ENCODE measurements around the gene SLIT3.
"Not testable (repeated sequence)": the region's sequence is repeated elsewhere in the genome, so short reads cannot be mapped to it uniquely, and the experiment has no call there.

Gene SLIT3

DNA sequence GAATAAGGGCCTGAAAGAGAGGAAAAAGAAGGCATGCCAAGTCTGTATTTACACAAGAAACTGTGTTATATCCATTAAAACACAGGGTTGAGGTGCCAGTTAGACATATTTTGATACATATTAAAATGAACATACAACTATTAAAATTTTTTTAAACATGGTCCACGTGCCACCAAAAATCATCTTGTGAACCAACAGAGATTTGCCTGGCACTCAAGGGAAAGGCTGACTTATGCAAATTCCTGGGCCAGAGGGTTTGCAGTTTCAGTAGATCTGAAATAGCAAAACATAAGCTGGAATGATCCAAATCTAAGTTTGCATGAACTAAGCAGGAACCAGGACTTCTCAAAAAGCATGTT, 168.7 kb downstream of the SLIT3 start:
- DNase-seq, result no peak

DNA sequence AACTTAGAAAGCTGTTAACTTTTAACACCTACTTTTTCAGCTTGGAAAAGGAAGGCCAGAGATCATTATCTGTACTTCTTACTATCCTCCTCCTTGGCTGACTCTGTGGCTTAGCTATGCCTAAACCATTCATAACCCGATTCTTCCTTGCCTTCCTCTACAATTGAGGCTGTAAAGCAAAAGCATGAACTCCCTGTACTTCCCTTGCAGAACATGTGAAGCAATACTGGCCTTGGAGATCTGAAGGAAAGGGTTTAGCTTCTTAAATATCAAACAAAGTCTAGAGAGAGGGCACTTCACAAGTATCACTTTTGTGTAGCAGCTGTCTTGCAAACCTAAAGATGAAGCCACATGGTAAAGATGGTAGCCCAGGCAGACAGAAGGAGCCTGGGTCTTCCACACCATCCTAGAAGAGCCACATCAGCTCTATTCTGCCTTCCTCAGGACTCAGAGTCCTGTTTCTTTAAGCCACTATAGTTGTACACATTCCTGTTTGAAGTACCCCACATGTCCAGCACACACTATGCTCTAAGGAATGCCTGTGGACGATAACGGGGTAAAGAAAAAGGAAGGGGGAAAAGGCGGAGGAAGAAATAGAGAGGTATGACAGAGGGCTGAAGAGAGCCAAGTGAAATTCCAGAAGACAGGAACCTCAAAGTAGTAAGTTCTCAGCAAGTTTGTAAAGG, 169.2 kb downstream of the SLIT3 start:
- no peak for DNase-seq

DNA sequence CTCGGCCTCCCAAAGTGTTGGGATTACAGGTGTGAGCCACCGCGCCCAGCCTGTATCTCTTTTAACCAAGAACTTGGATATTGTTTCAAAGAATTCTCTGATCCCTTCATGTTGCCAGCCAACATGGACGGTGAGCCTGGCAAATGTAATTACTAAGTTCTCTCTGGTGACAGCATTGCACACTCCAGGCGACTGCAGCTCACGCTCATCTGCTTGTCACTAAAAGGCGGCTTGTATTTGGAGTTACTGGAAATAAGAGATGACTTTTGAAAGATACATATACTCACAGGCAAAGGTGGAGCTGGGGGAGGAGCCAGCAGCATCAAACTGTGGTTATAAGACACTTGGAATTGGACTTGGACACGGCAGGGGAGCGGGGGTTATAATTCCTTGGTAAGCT, 172.3 kb downstream of the SLIT3 start:
- no peak for DNase-seq

- DNase-seq, result no peak
Observed at GRCh38 chr5:169127431-169127830, 173.5 kb downstream of the SLIT3 start.

DNA sequence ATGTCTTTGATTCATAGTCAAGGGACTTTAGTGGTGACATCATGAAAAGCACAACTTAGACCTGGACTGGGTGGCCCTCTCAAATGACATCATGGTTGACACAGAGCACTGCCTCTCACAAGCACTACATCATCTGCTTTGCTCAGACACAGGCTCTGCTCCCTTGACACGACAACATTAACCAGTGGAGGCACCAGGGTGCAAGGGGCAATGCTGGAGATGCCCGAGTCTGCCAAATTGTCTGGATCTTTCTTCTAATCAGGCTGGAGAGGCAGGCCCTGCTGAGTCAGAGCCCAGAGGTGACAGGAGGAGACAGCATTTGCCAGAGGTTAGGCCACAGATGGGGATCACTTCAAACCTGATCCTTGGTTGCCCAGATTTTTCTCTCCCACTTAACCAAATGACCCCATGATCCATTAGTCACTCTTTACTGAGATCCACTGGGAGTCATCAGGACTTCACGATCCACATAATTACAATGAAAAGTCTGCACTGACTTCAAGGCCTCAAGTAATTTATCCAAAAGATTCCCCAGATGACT, 174.4 kb downstream of the SLIT3 start:
- no peak for DNase-seq

- DNase-seq, result no peak
Observed at GRCh38 chr5:169125571-169125970, 175.4 kb downstream of the SLIT3 start.

GRCh38 chr5:169122951-169123350, 178.0 kb downstream of the SLIT3 start:
- DNase-seq, result no peak

DNA sequence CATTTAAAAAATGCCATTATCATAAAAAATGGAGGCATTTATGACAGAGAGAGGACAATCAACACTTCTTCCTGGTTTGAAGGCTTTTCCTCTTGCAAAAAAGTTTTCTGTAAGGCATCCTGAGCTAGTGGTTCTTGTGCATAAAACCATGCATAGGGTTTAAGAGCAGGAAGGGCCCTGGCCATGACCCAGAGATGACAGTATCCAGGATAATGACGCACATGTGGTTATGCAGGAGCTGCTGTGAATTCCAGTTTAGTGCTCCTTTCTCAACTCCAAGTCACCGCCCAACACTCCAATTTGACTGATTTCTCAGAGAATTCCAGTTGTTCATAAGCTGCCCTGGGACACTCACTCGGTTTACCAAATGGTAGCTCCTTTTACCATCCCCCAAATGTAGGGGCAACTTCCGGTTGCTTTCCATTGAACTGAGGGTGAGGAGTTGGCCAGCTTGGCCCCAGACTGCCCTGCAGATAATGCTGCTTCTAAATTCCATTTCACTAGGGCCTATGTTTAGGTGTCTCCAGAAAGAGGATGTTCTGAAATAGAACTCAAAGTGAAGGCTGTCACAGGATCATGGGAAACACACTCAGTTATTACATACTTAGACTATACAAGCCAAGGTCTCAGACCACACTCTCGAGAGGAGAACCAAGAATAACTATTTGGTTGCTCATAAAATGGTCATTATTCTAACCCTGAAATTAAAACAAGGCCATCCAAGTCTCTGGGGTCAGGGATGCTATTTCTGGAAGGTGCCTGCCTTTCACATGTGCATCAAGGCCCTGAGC, 179.1 kb downstream of the SLIT3 start:
- no peak for DNase-seq

DNA sequence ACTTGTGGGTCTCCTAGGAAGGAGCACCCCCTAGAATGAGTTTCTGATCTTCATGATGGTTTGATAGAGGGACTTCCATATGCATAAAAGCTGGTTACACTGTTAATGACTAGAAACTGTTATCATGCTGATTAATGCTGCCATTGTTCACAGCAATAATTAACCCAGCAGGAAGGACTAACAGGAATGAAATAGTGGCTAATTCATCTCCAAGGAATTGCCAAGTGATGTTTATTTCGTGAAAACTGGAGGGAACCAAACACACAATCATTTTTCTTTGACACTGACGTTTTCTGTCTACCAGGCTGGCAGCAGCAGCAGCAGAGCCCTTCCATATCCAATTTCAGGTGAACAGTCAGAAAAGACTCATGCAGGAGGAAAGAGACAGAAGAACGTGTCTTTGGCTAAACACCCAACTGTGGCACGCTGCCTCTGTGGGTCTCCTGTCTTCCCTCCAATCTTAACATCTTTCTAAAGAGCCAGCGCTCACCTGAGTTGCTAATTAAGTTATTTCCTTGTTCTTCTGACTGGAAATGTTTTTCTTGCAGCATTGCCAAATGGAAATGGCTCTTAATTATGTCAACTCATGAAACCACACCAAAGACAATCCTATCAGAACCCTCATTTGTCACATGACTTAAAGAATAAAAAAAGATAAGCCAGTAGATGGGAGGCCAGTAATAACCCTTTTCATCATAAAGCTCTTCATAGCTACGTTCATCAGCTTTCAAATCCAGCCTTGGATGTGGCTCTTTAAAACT, 181.5 kb downstream of the SLIT3 start:
- DNase-seq, result no peak

DNA sequence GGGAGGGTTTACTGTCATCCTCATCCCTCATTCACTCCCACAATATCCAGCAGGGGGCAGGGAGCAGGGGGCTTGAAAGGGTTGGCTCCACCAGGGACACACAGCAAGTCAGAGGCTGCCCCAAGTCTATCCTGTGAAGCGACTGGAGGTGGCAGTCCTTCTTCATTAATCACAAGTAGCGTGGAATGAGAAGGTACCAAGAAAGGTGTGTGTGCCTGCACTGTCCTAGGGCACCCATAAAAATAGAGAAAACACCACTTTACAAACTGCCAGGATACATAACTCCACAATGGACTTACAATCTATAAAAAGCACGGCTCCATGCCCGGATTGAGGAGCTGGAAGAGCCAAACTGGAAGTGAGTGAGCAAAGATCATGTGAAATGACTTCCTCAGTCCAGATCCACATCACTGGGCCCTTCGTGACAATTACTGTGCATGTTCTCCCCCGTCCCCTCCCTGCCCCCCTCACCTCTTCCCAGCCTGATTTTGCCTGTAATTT, 183.9 kb downstream of the SLIT3 start:
- no peak for DNase-seq

- DNase-seq, result no peak
Observed at GRCh38 chr5:169115461-169116124, 185.3 kb downstream of the SLIT3 start.

DNA sequence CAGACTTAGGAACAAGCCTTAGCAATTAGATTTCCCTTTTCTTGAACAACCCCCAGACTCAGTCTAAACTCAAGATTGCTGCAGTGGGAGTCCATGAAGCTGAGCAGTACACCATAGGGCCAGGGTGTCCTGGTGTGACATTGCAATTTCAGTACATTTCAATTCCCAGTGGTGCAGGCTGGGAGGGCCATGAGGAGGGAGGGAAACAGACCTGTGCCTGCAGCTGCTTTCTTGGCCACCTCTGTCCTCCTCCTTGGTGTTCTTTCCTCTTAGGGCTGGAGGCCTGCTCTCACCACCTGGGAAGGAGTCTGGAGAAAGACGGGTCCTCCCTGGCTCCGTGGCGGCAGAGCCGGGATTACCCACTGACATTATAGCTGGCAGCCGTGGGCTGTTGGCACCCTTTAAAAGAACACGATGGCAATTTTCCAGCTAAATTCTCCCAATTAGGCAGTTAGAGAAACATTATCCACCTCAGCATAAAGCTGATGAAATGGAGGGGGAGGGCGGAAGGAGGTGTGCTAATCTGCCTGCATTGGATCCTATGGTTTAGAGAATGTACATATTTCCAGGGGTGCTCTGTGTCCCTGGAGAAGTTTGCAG, 186.4 kb downstream of the SLIT3 start:
- DNase-seq, result no peak

- no peak for DNase-seq
Observed at GRCh38 chr5:169112016-169112415, 188.9 kb downstream of the SLIT3 start.

DNA sequence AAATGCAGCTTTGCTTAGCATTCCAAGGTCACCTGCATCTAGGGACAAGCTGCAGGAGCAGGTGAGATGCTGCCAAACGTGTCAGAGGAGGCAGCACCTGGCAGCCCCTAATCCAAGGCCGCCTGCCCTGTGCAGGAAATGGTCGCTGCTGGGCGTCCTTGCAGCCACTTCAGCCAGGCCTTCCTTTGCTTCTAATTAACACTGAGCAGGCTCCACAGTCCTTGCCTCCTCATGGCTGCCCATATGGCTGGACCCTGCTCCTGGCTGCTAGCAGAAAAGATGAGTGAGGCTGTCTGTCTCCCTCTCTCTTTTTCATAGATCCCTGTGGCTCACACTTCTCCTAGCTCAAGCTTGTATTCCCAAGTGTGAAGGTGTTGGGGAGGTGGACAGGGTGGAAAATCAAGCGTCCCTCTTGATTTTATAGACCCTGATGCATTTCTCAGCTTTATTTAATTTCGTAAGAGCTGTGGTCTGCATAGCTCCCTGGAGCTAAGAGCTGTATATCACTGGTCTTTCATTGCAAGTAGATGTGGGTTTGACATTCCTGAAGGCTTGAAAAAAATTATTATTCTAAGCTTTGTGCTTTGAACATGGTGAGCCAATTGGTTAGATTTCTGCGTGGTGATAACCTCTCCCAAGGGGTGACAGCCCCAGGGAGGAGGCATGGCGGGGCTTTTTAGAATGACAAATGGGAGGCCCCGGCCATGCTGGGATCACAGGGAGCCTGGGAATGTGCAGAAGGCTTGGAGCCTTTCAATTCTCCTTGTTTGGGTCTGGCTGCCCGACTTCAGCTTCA, 193.8 kb downstream of the SLIT3 start:
- DNase-seq, result no peak

- not testable (repeated sequence) for DNase-seq
Observed at GRCh38 chr5:169105582-169105981, 195.4 kb downstream of the SLIT3 start.

GRCh38 chr5:169104937-169105494, 195.9 kb downstream of the SLIT3 start:
- no peak for DNase-seq

DNA sequence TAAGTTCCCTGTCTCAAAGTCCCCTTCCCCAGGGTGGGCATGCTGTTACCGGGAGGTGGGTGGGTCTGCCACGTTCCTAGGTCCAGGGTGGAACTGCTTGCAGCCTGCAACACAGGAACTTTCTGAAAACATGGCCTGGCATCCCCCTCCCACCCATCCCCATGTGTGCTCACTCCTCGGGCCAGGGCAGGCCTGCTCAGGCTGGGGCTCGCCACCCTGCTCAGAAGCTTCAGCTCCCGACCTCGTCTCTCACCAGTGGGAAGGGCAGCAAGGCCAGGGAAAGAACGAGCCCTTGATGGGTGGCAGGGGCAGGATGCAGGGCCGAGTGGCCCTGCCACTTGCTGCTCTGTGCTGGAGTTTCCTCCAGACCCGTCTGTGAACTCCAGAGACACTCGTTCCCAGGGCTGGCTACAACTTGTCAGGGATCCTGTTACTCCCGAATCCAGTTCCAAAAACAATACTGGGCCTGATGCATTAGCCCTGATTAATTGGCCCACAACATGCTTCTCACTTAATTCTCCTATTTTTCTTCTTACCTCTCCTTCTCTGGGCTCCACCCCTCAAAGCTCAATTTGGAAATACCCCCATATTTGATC, 197.3 kb downstream of the SLIT3 start:
- no peak for DNase-seq

GRCh38 chr5:169101966-169102365, 199.0 kb downstream of the SLIT3 start:
- DNase-seq, result no peak

- no peak for DNase-seq
Observed at GRCh38 chr5:169100735-169101075, 200.2 kb downstream of the SLIT3 start.

DNA sequence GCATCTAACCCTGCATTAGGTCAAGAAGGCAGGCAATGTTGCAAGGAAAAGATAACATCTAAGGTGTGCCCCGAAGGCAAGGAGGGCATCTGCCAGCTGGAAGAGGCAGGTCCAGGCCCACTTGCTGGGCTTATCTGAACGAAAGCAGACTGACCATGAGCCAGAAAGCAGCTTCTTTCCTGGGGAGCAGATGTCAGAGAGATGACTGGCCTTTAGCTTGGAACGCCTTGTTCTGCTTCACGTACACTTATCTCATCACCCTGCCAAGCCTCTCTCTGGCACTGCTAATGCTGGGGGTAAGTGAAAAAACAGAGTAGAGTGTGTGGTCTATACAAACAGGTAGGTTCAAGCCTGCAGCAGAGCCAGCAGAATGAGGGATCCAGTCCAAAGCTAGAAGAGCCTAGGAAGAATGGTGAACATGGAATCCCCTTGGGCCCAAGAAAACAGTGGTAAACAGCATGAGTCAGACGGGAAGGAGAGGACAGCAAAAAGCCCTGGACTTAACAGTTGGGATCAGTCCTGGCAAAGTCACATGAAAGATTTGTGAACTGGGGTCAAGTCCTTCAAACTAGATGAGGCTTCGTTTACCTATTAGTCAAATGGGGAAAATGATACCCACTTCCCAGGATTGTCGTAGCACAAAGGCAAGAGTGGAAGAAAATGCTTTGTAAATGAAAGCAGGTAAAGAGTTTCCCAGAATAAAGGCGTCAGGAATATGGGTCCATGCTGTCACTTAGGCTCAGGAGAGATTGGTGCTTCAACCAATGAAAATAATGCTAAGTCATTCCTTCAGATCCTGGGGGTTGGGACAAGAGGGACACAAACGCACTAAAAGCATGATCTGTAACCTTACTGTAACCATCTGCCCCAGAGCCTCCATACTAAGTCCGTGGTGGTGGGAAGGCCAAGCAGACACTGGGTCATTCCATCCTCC, 200.9 kb downstream of the SLIT3 start:
- DNase-seq, result no peak
